Measurements from ENCODE around the gene ARHGEF39.

The ARHGEF39 gene

GRCh38 chr9:35664531-35665470 is at the start of gene ARHGEF39:
TSS of gene ARHGEF39 (minus strand) at chr9:35665195. CDS start at chr9:35665169, 26 bp downstream.
- peak; percentile 71 for DNase-seq

- no peak for DNase-seq
Observed at GRCh38 chr9:35714123-35714522, 49.1 kb upstream of the ARHGEF39 start.

GRCh38 chr9:35713578-35713977 is 48.6 kb upstream of the ARHGEF39 start:
- DNase-seq: no peak

GRCh38 chr9:35712762-35713400 is 47.9 kb upstream of the ARHGEF39 start:
- no peak for DNase-seq

- DNase-seq: no peak
Observed at GRCh38 chr9:35711501-35712428, 46.8 kb upstream of the ARHGEF39 start.

GRCh38 chr9:35710818-35711500 is 46.0 kb upstream of the ARHGEF39 start:
- no peak for DNase-seq

- DNase-seq: no peak
Observed at GRCh38 chr9:35708146-35708545, 43.2 kb upstream of the ARHGEF39 start.

GRCh38 chr9:35706951-35707350 is 42.0 kb upstream of the ARHGEF39 start:
- DNase-seq: no peak

- no peak for DNase-seq
Observed at GRCh38 chr9:35705836-35706430, 40.9 kb upstream of the ARHGEF39 start.

GRCh38 chr9:35705372-35705771 is 40.4 kb upstream of the ARHGEF39 start:
- no peak for DNase-seq

- DNase-seq: no peak
Observed at GRCh38 chr9:35703906-35704672, 39.1 kb upstream of the ARHGEF39 start.

GRCh38 chr9:35702696-35703095 is 37.7 kb upstream of the ARHGEF39 start:
- DNase-seq: no peak

- DNase-seq: no peak
Observed at GRCh38 chr9:35700942-35701341, 35.9 kb upstream of the ARHGEF39 start.

GRCh38 chr9:35700031-35700430 is 35.0 kb upstream of the ARHGEF39 start:
- no peak for DNase-seq

- DNase-seq: no peak
Observed at GRCh38 chr9:35698231-35698630, 33.2 kb upstream of the ARHGEF39 start.

- no peak for DNase-seq
Observed at GRCh38 chr9:35697486-35697885, 32.5 kb upstream of the ARHGEF39 start.

- peak; percentile 69 for DNase-seq
Observed at GRCh38 chr9:35696520-35697215, 31.7 kb upstream of the ARHGEF39 start.

GRCh38 chr9:35695943-35696401 is 31.0 kb upstream of the ARHGEF39 start:
- DNase-seq: no peak

GRCh38 chr9:35691757-35692301 is 26.8 kb upstream of the ARHGEF39 start:
- no peak for DNase-seq

GRCh38 chr9:35691334-35691650 is 26.3 kb upstream of the ARHGEF39 start:
- DNase-seq: no peak
